GM12865 (cell line): ENCODE data around the gene OTUD1.

Experiments used
- DNase-seq: peaks from one replicate; pipeline ENCODE4 v3.0.0; 2010; ENCODE audit warnings: low read depth
- H3K4me3 ChIP-seq: 2 replicates; pipeline ENCODE4 v1.5.1; 2011; ENCODE audit warnings: mild to moderate bottlenecking, low read depth, low read length, control low read depth
- TF ChIP-seq, protein P1 (sequence below): IDR thresholded peaks from 2 replicates; pipeline ENCODE4 v1.5.1; 2011; ENCODE audit warnings: low read length, control low read depth, low read depth, inconsistent platforms; ENCODE audit not compliant: insufficient read depth; ENCODE audit errors: missing control alignments

Gene OTUD1

DNA sequence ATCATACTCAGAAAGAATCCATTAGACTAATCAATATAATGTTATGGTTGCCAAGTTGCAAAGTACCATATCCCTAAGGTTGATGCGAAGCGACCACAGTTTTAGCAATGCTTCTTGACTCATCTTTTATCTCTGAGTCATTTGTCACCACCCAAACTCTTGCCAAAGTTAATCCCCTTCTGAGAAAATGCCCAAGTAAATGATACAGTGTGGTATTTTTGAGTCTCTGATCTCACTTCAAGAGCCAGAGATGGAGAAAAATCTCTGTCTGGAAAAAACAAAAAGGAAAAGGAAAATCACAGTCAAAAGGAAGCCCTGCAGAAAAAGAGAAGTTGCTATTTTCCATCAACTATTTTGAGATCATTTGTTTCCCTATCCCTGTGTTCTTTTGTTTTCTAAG lies 26.7 kb upstream of the OTUD1 start:
- TF ChIP-seq, protein P1, sequence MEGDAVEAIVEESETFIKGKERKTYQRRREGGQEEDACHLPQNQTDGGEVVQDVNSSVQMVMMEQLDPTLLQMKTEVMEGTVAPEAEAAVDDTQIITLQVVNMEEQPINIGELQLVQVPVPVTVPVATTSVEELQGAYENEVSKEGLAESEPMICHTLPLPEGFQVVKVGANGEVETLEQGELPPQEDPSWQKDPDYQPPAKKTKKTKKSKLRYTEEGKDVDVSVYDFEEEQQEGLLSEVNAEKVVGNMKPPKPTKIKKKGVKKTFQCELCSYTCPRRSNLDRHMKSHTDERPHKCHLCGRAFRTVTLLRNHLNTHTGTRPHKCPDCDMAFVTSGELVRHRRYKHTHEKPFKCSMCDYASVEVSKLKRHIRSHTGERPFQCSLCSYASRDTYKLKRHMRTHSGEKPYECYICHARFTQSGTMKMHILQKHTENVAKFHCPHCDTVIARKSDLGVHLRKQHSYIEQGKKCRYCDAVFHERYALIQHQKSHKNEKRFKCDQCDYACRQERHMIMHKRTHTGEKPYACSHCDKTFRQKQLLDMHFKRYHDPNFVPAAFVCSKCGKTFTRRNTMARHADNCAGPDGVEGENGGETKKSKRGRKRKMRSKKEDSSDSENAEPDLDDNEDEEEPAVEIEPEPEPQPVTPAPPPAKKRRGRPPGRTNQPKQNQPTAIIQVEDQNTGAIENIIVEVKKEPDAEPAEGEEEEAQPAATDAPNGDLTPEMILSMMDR = no peak
- DNase-seq = peak; percentile 18
- no peak overlapping the region for H3K4me3 ChIP-seq

DNA sequence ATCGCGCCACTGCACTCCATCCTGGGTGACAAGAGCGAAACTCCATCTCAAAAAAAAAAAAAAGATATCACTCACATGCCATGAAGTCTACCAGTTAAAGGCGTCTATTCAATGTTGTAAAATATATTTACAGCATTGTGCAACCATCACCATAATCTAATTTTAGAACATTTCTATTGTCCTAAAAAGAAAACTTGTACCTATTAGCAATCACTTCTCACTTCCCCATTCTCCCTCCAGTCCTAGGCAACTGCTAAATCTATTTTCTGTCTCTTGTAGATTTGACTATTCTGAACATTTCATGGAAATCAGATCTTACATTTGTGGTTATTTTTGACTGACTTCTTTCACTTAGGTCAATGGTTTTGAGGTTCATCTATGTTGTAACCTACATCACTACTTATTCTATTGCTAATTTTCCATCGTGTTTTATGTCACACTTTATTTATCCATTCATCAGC lies 25.2 kb upstream of the OTUD1 start:
- TF ChIP-seq, protein P1 = no peak
- peak; percentile 63 for DNase-seq
- no peak overlapping the region for H3K4me3 ChIP-seq

DNA sequence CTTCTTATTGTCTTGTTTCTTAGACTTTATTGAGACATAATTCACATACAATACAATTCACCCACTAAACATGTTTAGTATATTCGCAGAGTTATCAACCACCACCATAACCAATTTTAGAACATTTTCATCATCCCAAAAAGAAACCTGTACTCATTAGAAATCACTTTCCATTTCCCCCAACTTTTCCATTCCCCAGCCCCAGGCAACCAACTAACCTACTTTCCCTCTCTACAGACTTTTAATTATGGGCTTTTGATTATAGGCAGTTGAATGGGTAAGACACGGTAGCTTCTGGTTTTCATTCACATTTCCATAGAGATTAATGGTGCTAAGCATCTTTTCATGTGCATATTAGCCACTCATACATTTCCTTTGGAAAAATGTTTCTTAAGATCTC lies 24.2 kb upstream of the OTUD1 start:
- TF ChIP-seq, protein P1 = no peak
- H3K4me3 ChIP-seq = no peak overlapping the region

DNA sequence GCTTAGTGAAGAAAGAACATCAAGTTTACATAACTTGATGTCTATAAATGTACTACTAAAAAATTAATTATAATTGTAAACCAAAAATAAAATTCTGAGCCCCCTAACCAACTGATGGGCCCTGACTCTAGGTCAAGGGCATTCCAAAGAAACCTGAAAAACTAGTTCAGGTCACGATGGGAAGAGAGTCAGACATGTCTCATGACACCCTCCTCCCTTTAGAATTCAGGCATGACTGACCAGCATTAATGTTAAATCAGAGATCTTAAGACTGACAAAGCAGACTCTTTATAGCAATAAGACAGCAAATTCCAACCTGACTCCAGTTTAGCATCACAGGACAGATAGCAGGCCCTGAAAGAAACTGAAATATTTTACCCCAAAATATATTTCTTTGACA lies 21.6 kb upstream of the OTUD1 start:
- H3K4me3 ChIP-seq = no peak overlapping the region
- TF ChIP-seq, protein P1 = no peak
- DNase-seq = no peak

More for the DNA sequence above, 24.2 kb upstream of the OTUD1 start:
- DNase-seq = no peak

DNA sequence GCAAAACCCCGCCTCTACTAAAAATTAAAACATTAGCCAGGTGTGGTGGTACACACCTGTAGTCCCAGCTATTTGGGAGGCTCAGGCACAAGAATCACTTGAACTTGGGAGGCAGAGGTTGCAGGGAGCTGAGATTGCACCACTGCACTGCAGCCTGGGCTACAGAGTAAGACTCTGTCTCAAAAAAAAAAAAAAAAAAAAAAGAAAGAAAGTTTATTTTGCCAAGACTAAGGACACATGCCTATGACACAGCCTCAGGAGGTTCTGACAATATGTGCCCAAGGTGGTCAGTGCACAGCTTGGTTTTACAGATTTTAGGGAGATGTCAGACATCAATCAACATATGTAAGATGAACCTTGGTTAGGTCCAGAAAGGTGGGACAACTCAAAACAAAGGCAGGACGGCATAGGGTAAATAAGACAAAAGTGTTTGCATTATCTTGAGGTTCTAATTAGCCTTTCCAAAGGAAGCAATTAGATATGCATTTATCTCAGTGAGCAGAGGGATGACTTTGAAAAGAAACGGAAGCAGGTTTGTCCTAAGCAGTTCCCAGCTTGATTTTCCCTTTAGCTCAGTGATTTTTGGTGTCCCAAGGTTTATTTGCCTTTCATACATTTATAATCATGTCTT lies 20.7 kb upstream of the OTUD1 start:
- DNase-seq = no peak
- TF ChIP-seq, protein P1 = no peak
- H3K4me3 ChIP-seq = no peak overlapping the region

DNA sequence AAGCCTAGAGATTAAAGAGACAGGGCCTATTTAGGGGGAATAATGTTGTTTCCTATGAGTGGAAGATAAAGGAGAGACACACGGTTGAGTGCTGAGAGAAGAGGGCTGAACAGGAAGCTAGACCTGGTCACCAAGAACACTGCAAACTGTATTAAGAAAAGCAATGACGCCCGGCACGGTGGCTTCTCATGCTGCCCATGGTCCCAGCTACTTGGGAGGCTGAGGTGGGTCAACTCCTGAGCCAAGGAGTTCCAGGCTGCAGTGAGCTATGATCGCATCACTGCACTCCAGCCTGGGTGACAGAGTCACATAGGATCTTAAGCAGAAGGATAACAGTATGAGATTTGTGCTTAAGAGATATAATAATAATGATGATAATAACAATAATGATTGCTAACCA lies 19.7 kb upstream of the OTUD1 start:
- H3K4me3 ChIP-seq = no peak overlapping the region
- TF ChIP-seq, protein P1 = no peak
- DNase-seq = no peak
